HUES6 (cell line): ENCODE measurements around the gene DOCK10.
"Not testable (repeated sequence)": the region's sequence is repeated elsewhere in the genome, so short reads cannot be mapped to it uniquely, and the experiment has no call there.

Experiments used
- H3K27ac ChIP-seq: 2 replicates; pipeline ENCODE4 v1.7.0; 2013; ENCODE audit warnings: low read depth, mild to moderate bottlenecking, low read length, inconsistent platforms
- H3K27me3 ChIP-seq: 2 replicates; pipeline ENCODE4 v1.6.1; 2013; ENCODE audit warnings: low read length; ENCODE audit not compliant: control insufficient read depth, insufficient read depth
- H3K36me3 ChIP-seq: 2 replicates; pipeline ENCODE4 v1.6.1; 2013; ENCODE audit warnings: low read length; ENCODE audit not compliant: control insufficient read depth, insufficient read depth
- H3K4me1 ChIP-seq: 2 replicates; pipeline ENCODE4 v1.6.1; 2013; ENCODE audit warnings: low read length; ENCODE audit not compliant: control insufficient read depth, insufficient read depth
- H3K4me3 ChIP-seq: 2 replicates; pipeline ENCODE4 v1.5.1; 2013; ENCODE audit warnings: low read depth, low read length
- H3K9ac ChIP-seq: one replicate; pipeline ENCODE4 v1.6.1; 2013; ENCODE audit warnings: mild to moderate bottlenecking, low read length
- H3K9me3 ChIP-seq: 2 replicates; pipeline ENCODE4 v1.6.1; 2013; ENCODE audit warnings: low read depth, low read length; ENCODE audit not compliant: control insufficient read depth, insufficient read depth

The DOCK10 gene

GRCh38 chr2:224929512-224929911, 112.8 kb downstream of the DOCK10 start:
- no peaks in the 10 kb centered on the region for H3K27me3 ChIP-seq
- no peak overlapping the region for H3K4me3 ChIP-seq
- H3K9me3 ChIP-seq: no peaks in the 10 kb centered on the region
- no peak overlapping the region for H3K27ac ChIP-seq
- H3K36me3 ChIP-seq: no peaks in the 10 kb centered on the region
- peaks cover 5% of the 10 kb centered on the region; the same call in 1 of the 2 replicates for H3K4me1 ChIP-seq
- no peak overlapping the region for H3K9ac ChIP-seq

GRCh38 chr2:224927646-224928173, 114.6 kb downstream of the DOCK10 start:
- H3K9me3 ChIP-seq: no peaks in the 10 kb centered on the region
- no peaks in the 10 kb centered on the region for H3K4me1 ChIP-seq
- no peaks in the 10 kb centered on the region for H3K27me3 ChIP-seq
- no peak overlapping the region for H3K4me3 ChIP-seq
- H3K27ac ChIP-seq: no peak overlapping the region
- no peak overlapping the region for H3K9ac ChIP-seq
- no peaks in the 10 kb centered on the region for H3K36me3 ChIP-seq

GRCh38 chr2:224927011-224927410, 115.3 kb downstream of the DOCK10 start:
- no peak overlapping the region for H3K27ac ChIP-seq
- H3K9ac ChIP-seq: no peak overlapping the region
- no peaks in the 10 kb centered on the region for H3K36me3 ChIP-seq
- no peaks in the 10 kb centered on the region for H3K9me3 ChIP-seq
- no peak overlapping the region for H3K4me3 ChIP-seq
- H3K27me3 ChIP-seq: no peaks in the 10 kb centered on the region
- no peaks in the 10 kb centered on the region for H3K4me1 ChIP-seq

DNA sequence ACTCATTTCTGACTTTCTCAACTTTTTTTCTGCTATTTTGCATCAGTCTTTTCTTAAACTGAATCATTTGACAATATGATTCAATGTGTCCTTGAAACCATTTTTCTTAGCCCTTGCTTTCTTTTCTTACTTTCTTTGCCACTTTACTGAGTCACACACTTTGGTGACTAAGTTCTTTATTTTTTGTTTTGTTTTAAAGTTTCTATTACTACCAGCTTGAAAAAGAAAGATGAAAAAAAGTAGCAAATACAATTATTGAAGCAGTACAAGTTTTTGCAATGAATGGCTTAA, 116.5 kb downstream of the DOCK10 start:
- Histone ChIP-seq H3K27ac (no peak overlapping the region), H3K36me3 (no peaks in the 10 kb centered on the region), H3K4me3 (no peak overlapping the region), H3K27me3 (no peaks in the 10 kb centered on the region), H3K9ac (no peak overlapping the region), H3K9me3 (no peaks in the 10 kb centered on the region), H3K4me1 (no peaks in the 10 kb centered on the region)

DNA sequence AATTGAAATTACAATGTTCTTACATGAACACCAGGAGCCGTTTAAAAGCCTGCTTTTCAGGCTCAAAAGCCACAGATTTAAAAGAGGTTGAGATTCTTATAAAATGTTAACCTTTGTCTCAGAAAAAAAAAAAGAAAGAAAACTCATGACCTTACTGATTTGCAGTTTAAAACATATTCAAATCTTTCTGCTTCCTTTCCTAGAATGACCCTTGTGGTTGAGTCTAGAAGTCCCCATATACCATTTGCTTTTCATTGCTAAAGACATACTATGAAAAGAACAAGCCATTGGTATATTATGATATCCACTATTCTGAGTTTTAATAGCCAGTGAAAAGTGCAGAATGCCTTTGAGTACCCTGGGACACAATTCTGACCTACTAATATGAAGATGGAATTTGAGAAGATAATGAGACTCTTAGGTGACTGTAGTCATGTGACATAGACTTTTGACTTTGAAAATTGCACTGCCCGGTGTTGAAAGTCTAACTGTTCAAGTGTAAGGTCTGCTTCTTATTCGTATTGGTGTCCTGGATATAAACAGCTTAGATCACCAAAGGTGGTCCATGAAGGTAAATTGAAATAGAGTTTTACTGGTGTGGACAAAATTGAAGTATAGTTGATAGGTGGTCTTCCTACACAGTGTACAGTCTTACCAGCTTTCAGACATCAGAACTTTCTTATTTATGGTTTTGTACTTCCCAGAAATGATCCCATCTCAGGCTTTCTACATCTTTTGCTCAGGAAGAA, 117.0 kb downstream of the DOCK10 start:
- Histone ChIP-seq H3K36me3 (no peaks in the 10 kb centered on the region), H3K27me3 (no peaks in the 10 kb centered on the region), H3K4me3 (no peak overlapping the region), H3K27ac (no peak overlapping the region), H3K9ac (no peak overlapping the region), H3K9me3 (no peaks in the 10 kb centered on the region), H3K4me1 (no peaks in the 10 kb centered on the region)

DNA sequence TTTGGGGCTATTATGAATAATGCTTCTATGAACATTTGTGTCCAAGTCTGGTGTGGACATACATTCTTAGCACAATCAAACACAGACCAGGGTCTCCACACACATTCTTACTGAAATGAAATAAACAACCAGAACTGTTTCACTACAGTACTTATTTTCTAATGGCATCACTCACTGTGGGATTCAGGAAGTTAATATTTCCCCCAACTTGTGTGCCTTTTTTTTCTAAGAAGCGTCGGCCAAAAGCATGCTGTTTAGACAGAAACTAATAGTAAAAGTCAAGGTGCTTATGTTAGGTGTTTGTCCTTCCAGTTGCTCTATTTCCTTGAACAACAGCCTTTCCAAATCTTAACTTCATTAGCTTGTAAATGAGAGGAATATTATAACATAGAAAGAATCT, 117.6 kb downstream of the DOCK10 start:
- no peaks in the 10 kb centered on the region for H3K36me3 ChIP-seq
- H3K4me3 ChIP-seq: no peak overlapping the region
- H3K27ac ChIP-seq: no peak overlapping the region
- no peaks in the 10 kb centered on the region for H3K4me1 ChIP-seq
- H3K9me3 ChIP-seq: no peaks in the 10 kb centered on the region
- H3K27me3 ChIP-seq: no peaks in the 10 kb centered on the region
- no peak overlapping the region for H3K9ac ChIP-seq

DNA sequence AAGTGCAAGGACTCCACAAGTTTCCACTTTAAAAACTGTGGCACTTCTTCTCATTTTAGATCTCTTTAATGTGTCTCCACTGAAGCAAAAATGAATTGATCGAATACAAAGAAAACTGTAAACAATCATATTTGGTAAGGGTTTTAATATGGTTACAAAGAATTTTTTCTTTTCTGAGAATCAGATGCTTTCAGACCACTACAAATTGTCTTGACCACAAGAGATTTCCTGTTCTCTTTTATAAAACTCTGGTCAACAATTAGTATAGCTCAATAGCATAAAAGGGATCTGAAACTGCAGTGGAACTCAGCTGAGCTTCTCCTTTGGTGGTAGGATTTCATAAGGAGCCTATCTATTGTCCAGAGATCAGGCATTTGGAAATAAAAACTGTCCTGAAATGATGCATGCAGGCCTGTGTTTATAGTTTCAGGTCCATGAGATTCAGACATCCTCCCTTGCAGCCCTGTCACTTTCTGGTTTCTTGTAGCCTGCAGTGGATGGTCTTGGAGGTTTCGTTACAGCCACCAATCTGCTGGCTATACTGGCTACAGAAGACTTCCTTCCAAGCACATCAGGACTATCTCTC, 120.0 kb downstream of the DOCK10 start:
- Histone ChIP-seq H3K9ac (no peak overlapping the region), H3K27me3 (no peaks in the 10 kb centered on the region), H3K4me1 (no peaks in the 10 kb centered on the region), H3K9me3 (no peaks in the 10 kb centered on the region), H3K36me3 (no peaks in the 10 kb centered on the region), H3K27ac (no peak overlapping the region), H3K4me3 (no peak overlapping the region)

GRCh38 chr2:224919472-224920110, 122.7 kb downstream of the DOCK10 start:
- Histone ChIP-seq H3K4me1 (no peaks in the 10 kb centered on the region), H3K4me3 (no peak overlapping the region), H3K27ac (no peak overlapping the region), H3K9ac (no peak overlapping the region), H3K36me3 (no peaks in the 10 kb centered on the region), H3K9me3 (no peaks in the 10 kb centered on the region), H3K27me3 (no peaks in the 10 kb centered on the region)

- H3K4me3 ChIP-seq: no peak overlapping the region
- no peaks in the 10 kb centered on the region for H3K9me3 ChIP-seq
- no peaks in the 10 kb centered on the region for H3K4me1 ChIP-seq
- H3K36me3 ChIP-seq: no peaks in the 10 kb centered on the region
- no peak overlapping the region for H3K27ac ChIP-seq
- H3K9ac ChIP-seq: no peak overlapping the region
- H3K27me3 ChIP-seq: no peaks in the 10 kb centered on the region
Observed at GRCh38 chr2:224918626-224919471, 123.4 kb downstream of the DOCK10 start.

DNA sequence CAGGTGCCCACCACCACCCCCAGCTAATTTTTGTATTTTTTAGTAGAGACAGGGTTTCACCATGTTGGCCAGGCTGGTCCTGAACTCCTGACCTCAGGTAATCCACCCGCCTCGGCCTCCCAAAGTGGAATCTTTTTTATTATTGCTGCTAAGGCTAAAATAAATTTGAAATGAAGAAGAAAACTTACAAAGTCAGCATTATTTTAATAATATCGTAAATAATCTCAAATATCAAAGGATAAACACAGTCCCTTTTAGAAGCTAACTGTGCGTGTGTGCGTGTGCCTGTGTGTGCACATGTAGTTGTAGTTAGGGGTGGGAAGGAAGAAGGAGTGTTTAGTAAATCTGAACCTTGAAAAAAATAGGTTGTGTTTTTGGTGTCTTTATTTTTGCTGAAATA, 125.0 kb downstream of the DOCK10 start:
- H3K36me3 ChIP-seq, H3K9me3 ChIP-seq, H3K27ac ChIP-seq, H3K9ac ChIP-seq, H3K4me1 ChIP-seq, H3K27me3 ChIP-seq, H3K4me3 ChIP-seq: not testable (repeated sequence)

GRCh38 chr2:224915136-224915535, 127.1 kb downstream of the DOCK10 start:
- no peak overlapping the region for H3K9ac ChIP-seq
- H3K27me3 ChIP-seq: no peaks in the 10 kb centered on the region
- H3K27ac ChIP-seq: no peak overlapping the region
- no peaks in the 10 kb centered on the region for H3K4me1 ChIP-seq
- H3K9me3 ChIP-seq: no peaks in the 10 kb centered on the region
- H3K4me3 ChIP-seq: no peak overlapping the region
- no peaks in the 10 kb centered on the region for H3K36me3 ChIP-seq
